ENCODE results near the gene FHL3. TPM values are rescaled to one million over a fixed set of nuclear protein-coding genes. Genes with fewer than 3 reads are reported as not detected.

FHL3 gene
- total RNA-seq, 1 donor from 2014 or later, result 26.3 TPM

DNA sequence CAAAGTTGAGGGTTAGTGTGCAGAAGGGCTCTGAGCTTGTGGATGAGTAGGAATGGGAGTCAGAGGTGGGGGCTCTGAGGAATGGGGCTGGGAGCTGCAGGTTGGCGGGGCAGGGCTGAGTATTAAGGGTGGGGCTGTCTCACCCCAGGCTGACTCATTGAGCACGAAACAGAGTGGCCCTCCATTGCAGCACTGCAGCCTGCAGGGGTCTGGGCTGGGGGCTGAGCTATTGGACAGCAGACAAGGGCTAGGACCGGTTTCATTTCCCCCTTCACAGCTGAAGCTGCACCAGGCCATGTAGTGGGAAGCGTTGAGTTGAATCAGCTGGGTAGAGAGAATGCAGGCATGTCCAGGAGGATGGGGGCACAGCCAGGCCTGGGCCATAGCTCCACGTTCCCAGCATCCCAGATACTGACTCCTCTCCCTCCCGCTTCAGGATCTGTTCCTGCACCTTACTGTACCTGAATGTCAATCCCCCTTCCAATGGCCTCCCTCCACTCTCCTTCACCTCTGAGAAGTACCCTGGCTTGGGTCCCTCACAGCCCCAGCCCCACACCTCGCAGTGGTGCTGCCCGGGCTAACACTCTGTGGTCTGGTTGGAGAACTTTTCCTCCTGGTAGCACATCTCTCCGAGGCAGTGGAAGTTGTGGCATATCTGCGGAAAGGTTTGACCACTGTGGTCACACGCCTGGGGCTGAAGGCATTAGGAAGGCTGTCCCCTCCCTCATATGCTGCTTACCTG is 54.1 kb downstream of the FHL3 start:
- H3K36me3 ChIP-seq, result no peaks in the 10 kb centered on the region
- H3K9me3 ChIP-seq, result no peaks in the 10 kb centered on the region
- H3K4me3 ChIP-seq, result no peak overlapping the region
- DNase-seq (ENCODE audit: extremely low spot score in 2 of 2), result no peak
- no peak overlapping the region for H3K27ac ChIP-seq
- H3K27me3 ChIP-seq, result no peaks in the 10 kb centered on the region
- intact Hi-C loops (cut with DNase I), result no loop called here
- peaks cover 9% of the 10 kb centered on the region for H3K4me1 ChIP-seq
- TF ChIP-seq, protein P1, sequence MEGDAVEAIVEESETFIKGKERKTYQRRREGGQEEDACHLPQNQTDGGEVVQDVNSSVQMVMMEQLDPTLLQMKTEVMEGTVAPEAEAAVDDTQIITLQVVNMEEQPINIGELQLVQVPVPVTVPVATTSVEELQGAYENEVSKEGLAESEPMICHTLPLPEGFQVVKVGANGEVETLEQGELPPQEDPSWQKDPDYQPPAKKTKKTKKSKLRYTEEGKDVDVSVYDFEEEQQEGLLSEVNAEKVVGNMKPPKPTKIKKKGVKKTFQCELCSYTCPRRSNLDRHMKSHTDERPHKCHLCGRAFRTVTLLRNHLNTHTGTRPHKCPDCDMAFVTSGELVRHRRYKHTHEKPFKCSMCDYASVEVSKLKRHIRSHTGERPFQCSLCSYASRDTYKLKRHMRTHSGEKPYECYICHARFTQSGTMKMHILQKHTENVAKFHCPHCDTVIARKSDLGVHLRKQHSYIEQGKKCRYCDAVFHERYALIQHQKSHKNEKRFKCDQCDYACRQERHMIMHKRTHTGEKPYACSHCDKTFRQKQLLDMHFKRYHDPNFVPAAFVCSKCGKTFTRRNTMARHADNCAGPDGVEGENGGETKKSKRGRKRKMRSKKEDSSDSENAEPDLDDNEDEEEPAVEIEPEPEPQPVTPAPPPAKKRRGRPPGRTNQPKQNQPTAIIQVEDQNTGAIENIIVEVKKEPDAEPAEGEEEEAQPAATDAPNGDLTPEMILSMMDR (IDR thresholded peaks at IDR 0.05), result no peak
- no peak for TF ChIP-seq POLR2A (IDR thresholded peaks at IDR 0.05)
- no peak for TF ChIP-seq POLR2AphosphoS5 (IDR thresholded peaks at IDR 0.05; ENCODE audit: insufficient read depth in 1 of 2, low read depth in 1 of 2)

GRCh38 chr1:37949524-37950152 is 55.7 kb downstream of the FHL3 start:
- DNase-seq (ENCODE audit: extremely low spot score in 2 of 2), result no peak
- H3K4me3 ChIP-seq, result no peak overlapping the region
- H3K9me3 ChIP-seq, result no peaks in the 10 kb centered on the region
- intact Hi-C loops (cut with DNase I), result no loop called here
- no peak overlapping the region for H3K27ac ChIP-seq
- H3K27me3 ChIP-seq, result no peaks in the 10 kb centered on the region
- peaks cover 0 to 6% of the 10 kb centered on the region in 2 donors for H3K36me3 ChIP-seq
- no peak for TF ChIP-seq POLR2A (IDR thresholded peaks at IDR 0.05)
- H3K4me1 ChIP-seq, result peaks cover 25% of the 10 kb centered on the region

DNA sequence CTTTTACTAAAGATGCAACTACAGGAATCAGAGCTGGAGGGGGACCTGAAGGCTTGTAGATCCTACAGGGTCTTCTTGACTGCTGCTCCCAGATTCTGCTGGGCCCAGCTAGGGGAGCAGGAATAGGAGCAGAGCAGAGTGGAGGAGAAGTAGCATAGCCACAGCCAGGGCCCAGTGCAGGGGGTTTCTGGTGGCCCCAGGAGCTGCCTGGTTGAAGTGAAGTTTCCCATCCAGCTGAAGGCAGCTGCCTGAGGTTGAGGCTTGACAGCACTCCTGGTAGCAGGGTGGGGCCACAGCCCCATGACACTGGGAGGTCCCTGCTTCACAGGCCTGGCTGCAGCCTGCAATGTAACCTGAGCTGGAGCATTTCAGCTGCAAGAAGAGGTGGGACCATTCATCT is 56.5 kb downstream of the FHL3 start:
- H3K4me1 ChIP-seq, result peaks cover 25% of the 10 kb centered on the region
- no peak for TF ChIP-seq POLR2AphosphoS5 (IDR thresholded peaks at IDR 0.05; ENCODE audit: insufficient read depth in 1 of 2, low read depth in 1 of 2)
- no peak for TF ChIP-seq POLR2A (IDR thresholded peaks at IDR 0.05)
- TF ChIP-seq, protein P1 (IDR thresholded peaks at IDR 0.05), result no peak
- no peaks in the 10 kb centered on the region for H3K27me3 ChIP-seq
- no peak overlapping the region for H3K27ac ChIP-seq
- no peak for DNase-seq (ENCODE audit: extremely low spot score in 2 of 2)
- intact Hi-C loops (cut with DNase I), result no loop called here
- no peaks in the 10 kb centered on the region for H3K9me3 ChIP-seq
- no peak overlapping the region for H3K4me3 ChIP-seq
- peaks cover 0 to 6% of the 10 kb centered on the region in 2 donors for H3K36me3 ChIP-seq

GRCh38 chr1:37948166-37948565 is 57.1 kb downstream of the FHL3 start:
- Histone ChIP-seq H3K4me1 (peaks cover 25% of the 10 kb centered on the region), H3K9me3 (no peaks in the 10 kb centered on the region), H3K27me3 (no peaks in the 10 kb centered on the region), H3K36me3 (peaks cover 0 to 12% of the 10 kb centered on the region in 2 donors), H3K4me3 (no peak overlapping the region), H3K27ac (no peak overlapping the region)
- no peak for DNase-seq (ENCODE audit: extremely low spot score in 2 of 2)
- TF ChIP-seq POLR2AphosphoS5 (IDR thresholded peaks at IDR 0.05; ENCODE audit: insufficient read depth in 1 of 2, low read depth in 1 of 2), result no peak
- intact Hi-C loops (cut with DNase I), result no loop called here

DNA sequence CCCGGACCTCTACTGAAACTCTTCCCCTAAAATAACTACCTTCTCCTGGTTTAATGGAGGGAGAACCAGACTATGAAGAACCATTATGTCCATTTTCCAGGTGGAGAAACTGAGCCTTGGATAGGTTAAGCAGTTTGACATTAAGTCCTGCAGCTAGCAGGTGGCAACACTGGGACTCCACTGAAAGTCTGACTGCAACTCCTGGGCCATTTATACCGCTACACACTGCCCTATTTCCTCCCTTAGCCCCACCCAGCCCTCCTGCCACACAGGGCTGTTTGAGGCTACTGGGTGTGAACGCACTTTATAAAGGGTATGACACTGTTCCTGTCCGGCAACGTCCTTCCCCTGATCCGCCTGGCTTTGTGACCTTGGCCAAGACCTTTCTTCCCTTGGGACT is 58.0 kb downstream of the FHL3 start:
- no peak for TF ChIP-seq POLR2AphosphoS5 (IDR thresholded peaks at IDR 0.05; ENCODE audit: insufficient read depth in 1 of 2, low read depth in 1 of 2)
- TF ChIP-seq, protein P1 (IDR thresholded peaks at IDR 0.05), result no peak
- no peak for TF ChIP-seq POLR2A (IDR thresholded peaks at IDR 0.05)

More for the DNA sequence above, 58.0 kb downstream of the FHL3 start:
- no peaks in the 10 kb centered on the region for H3K27me3 ChIP-seq
- intact Hi-C loops (cut with DNase I), result no loop called here
- H3K27ac ChIP-seq, result peak overlapping the region; percentile 89
- no peaks in the 10 kb centered on the region for H3K9me3 ChIP-seq
- DNase-seq (ENCODE audit: extremely low spot score in 2 of 2), result no peak
- H3K4me3 ChIP-seq, result peak overlapping the region; percentile 65 to 75
- peaks cover 25% of the 10 kb centered on the region for H3K4me1 ChIP-seq
- peaks cover 0 to 18% of the 10 kb centered on the region in 2 donors for H3K36me3 ChIP-seq

Small RNA genes within 50 kb of the gene (small RNA-seq; reads per million reads assigned to genes)
- not detected for gene RF00017
- not detected for gene RNU6-510P

Other genes with a start within 250 kb of the FHL3 start
- gene EPHA10, start 240.4 kb downstream of the FHL3 start, total RNA-seq, result 0.25 TPM
- 3.2 TPM for gene MANEAL, start 211.7 kb downstream of the FHL3 start, total RNA-seq
- 51.8 TPM for gene C1orf122, start 197.7 kb downstream of the FHL3 start, total RNA-seq
- gene YRDC, start 197.3 kb downstream of the FHL3 start, total RNA-seq, result 9.1 TPM
- 9.3 TPM for gene MTF1, start 145.9 kb downstream of the FHL3 start, total RNA-seq
- 31.2 TPM for gene INPP5B, start 58.5 kb downstream of the FHL3 start, total RNA-seq
- gene SF3A3, start 15.5 kb downstream of the FHL3 start, total RNA-seq, result 50.3 TPM
- 18.7 TPM for gene UTP11, start 7.2 kb upstream of the FHL3 start, total RNA-seq
- gene POU3F1, start 41.3 kb upstream of the FHL3 start, total RNA-seq, result not detected

Measured in vagina (tissue), 2 donors.